Type B pancreatic cell (in vitro differentiated cells): Measurements from ENCODE around the gene LTBP1. TPM values are rescaled to one million over a fixed set of nuclear protein-coding genes. Genes with fewer than 3 reads are reported as not detected.

Source experiments
- DNase-seq: peaks from one replicate; pipeline ENCODE4 v3.0.0; 2021; ENCODE audit warnings: mixed read lengths; ENCODE audit not compliant: unreplicated experiment; ENCODE audit errors: extremely low spot score
- H3K27ac Mint-ChIP-seq: 2 replicates; pipeline ENCODE4 v1.8.0; 2021; ENCODE audit warnings: mild to moderate bottlenecking, mixed read lengths
- H3K27me3 Mint-ChIP-seq: 2 replicates; pipeline ENCODE4 v1.8.0; 2021; ENCODE audit warnings: mixed read lengths
- H3K36me3 Mint-ChIP-seq: 2 replicates; pipeline ENCODE4 v1.8.0; 2021; ENCODE audit warnings: mixed read lengths
- H3K4me1 Mint-ChIP-seq: one replicate; pipeline ENCODE4 v1.8.0; 2021; ENCODE audit warnings: mixed read lengths; ENCODE audit not compliant: unreplicated experiment
- H3K4me3 Mint-ChIP-seq: 2 replicates; pipeline ENCODE4 v1.8.0; 2021; ENCODE audit warnings: mild to moderate bottlenecking, mixed read lengths
- H3K9me3 Mint-ChIP-seq: 2 replicates; pipeline ENCODE4 v1.8.0; 2021; ENCODE audit warnings: mixed read lengths
- total RNA-seq: library from RNA; stranded (reverse); gene quantifications from 2 replicates; pipeline ENCODE4 v1.2.1, GENCODE V29; 2021; ENCODE audit warnings: low replicate concordance
- TF ChIP-seq, protein P1 (sequence below): fragments of 200-600 bp; sonication (generic); conservative IDR thresholded peaks from 2 replicates; pipeline ENCODE4 v1.5.0; 2021; ENCODE audit warnings: antibody characterized with exemption, mild to moderate bottlenecking

Gene LTBP1
- total RNA-seq, 1 donor from 2014 or later: 53.3 TPM

- Mint-ChIP-seq H3K4me3 (no peak overlapping the region), H3K36me3 (peaks cover 8% of the 10 kb centered on the region), H3K27ac (no peak overlapping the region), H3K9me3 (no peaks in the 10 kb centered on the region), H3K27me3 (no peaks in the 10 kb centered on the region), H3K4me1 (peaks cover 13% of the 10 kb centered on the region)
- TF ChIP-seq, protein P1, sequence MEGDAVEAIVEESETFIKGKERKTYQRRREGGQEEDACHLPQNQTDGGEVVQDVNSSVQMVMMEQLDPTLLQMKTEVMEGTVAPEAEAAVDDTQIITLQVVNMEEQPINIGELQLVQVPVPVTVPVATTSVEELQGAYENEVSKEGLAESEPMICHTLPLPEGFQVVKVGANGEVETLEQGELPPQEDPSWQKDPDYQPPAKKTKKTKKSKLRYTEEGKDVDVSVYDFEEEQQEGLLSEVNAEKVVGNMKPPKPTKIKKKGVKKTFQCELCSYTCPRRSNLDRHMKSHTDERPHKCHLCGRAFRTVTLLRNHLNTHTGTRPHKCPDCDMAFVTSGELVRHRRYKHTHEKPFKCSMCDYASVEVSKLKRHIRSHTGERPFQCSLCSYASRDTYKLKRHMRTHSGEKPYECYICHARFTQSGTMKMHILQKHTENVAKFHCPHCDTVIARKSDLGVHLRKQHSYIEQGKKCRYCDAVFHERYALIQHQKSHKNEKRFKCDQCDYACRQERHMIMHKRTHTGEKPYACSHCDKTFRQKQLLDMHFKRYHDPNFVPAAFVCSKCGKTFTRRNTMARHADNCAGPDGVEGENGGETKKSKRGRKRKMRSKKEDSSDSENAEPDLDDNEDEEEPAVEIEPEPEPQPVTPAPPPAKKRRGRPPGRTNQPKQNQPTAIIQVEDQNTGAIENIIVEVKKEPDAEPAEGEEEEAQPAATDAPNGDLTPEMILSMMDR: no peak
- no peak for DNase-seq
These were observed 182.7 kb downstream of the LTBP1 start for GRCh38 chr2:33129263-33130053.

DNA sequence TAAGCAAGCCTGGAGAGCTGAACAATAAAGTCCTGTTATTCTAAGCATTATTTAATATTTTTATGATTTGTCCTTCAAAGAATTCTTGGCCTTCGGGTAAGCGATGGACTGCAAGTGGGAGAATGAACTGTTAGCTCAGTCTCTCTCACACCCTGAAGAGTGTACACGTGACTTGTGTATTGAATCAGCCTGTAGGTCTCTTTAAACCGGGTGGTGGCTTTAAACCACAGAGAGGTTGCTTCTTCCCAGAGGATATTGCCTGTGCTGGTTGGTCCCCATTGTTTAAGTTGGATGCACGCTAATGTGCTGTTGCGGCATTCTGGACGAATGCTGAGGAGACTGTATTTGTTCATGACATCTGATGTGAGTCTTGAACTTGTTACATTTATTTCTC is 183.3 kb downstream of the LTBP1 start:
- H3K27ac Mint-ChIP-seq: no peak overlapping the region

DNA sequence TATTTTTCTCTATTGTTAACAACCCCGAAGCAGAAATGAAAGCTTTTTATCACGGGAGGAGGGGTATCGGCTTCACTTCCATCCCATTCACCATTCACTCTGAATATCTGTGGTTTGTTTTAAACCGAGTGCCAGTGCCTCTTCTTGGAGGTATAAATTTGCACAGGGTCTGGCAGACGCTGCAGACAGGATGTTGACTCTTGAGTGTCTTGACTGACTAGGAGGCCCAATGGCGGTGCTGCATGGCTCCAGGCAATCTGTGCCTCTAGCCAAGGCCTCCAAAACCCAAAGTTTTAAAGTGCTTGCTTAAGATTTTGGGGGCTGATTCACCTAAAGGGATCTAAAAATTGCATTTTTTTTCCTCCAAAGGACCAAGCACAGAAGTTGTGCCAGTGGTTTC is 183.8 kb downstream of the LTBP1 start:
- Mint-ChIP-seq H3K27ac (no peak overlapping the region), H3K27me3 (no peaks in the 10 kb centered on the region), H3K4me3 (no peak overlapping the region), H3K4me1 (peaks cover 22% of the 10 kb centered on the region), H3K9me3 (no peaks in the 10 kb centered on the region), H3K36me3 (peaks cover 8% of the 10 kb centered on the region)
- DNase-seq: no peak
- TF ChIP-seq, protein P1: no peak

More for the DNA sequence above, 183.3 kb downstream of the LTBP1 start:
- H3K36me3 Mint-ChIP-seq: peaks cover 8% of the 10 kb centered on the region
- no peak for DNase-seq
- H3K9me3 Mint-ChIP-seq: no peaks in the 10 kb centered on the region
- TF ChIP-seq, protein P1: no peak
- no peaks in the 10 kb centered on the region for H3K27me3 Mint-ChIP-seq
- no peak overlapping the region for H3K4me3 Mint-ChIP-seq
- peaks cover 19% of the 10 kb centered on the region for H3K4me1 Mint-ChIP-seq

DNA sequence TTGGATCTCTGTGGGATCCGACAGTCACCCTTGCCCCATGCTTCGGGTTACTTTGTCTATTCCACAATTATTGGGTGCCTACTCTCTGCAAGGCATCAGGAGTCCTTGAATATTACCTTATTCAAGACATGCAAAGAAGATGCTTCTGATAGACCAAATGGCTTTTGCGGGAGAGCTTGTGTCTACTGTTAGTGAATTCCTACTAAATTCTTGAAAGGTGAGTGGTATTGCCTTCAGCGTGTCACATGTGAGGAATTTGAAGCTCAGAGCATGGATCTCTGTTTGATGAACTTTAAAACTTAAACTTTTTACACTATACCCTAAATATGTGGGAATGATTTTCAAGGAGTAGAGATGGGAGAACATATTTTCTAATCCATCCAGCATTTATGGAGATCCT is 184.4 kb downstream of the LTBP1 start:
- no peak for DNase-seq
- H3K27me3 Mint-ChIP-seq: no peaks in the 10 kb centered on the region
- no peak overlapping the region for H3K27ac Mint-ChIP-seq
- H3K4me3 Mint-ChIP-seq: no peak overlapping the region
- TF ChIP-seq, protein P1: no peak
- peaks cover 8% of the 10 kb centered on the region for H3K36me3 Mint-ChIP-seq
- H3K9me3 Mint-ChIP-seq: no peaks in the 10 kb centered on the region
- peaks cover 22% of the 10 kb centered on the region for H3K4me1 Mint-ChIP-seq

GRCh38 chr2:33131749-33132148 is 185.0 kb downstream of the LTBP1 start:
- H3K27ac Mint-ChIP-seq: no peak overlapping the region

More at GRCh38 chr2:33131749-33132148, 185.0 kb downstream of the LTBP1 start:
- Mint-ChIP-seq H3K27me3 (no peaks in the 10 kb centered on the region), H3K9me3 (no peaks in the 10 kb centered on the region), H3K36me3 (peaks cover 8% of the 10 kb centered on the region), H3K4me1 (peaks cover 22% of the 10 kb centered on the region), H3K4me3 (no peak overlapping the region)
- DNase-seq: no peak
- TF ChIP-seq, protein P1: no peak
